Dedifferentiated amniotic fluid mesenchymal stem cell (primary cell): Measurements from ENCODE around the gene CTSH.

ENCODE experiments used
- DNase-seq: peaks from one replicate; pipeline ENCODE4 v3.0.0-alpha.2; 2016; ENCODE audit errors: extremely low spot score

Gene CTSH, protein sequence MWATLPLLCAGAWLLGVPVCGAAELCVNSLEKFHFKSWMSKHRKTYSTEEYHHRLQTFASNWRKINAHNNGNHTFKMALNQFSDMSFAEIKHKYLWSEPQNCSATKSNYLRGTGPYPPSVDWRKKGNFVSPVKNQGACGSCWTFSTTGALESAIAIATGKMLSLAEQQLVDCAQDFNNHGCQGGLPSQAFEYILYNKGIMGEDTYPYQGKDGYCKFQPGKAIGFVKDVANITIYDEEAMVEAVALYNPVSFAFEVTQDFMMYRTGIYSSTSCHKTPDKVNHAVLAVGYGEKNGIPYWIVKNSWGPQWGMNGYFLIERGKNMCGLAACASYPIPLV

DNA sequence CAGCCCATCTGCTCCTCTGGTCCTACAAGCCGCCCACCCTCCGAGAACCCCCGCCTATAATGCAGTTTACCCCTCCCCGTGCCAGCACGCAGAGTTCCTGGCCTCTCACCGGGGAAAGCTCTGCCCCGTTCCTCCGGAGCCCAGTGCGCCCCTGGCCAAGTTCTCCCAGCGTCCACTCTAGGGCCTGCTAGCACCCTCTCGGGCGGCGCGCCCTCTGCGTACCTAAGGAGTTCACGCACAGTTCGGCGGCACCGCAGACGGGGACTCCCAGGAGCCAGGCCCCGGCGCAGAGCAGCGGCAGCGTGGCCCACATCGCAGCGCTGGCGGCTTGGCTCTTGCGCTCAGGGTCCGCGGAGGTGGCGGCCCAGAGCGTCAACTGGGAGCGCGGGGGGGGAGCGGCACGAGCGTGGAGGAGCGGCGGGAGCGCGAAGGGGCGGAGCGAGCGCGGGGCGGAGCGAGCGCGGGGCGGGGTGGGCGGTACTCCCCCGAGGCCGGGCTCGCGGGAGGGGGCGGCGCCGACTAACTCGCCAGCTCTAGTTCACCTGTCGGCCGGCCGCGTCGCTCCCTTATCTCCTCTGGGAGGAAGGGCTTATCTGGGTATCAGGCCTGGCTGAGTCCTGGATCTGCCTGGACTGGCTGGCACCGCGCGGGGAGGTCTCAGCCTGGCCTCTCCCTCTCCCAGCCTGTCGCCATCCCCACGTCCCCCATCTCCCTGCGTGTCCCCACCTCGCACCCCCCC lies at the start of gene CTSH:
CTSH (minus strand) TSS at position 378 of the 739 bp plus-strand sequence; CDS start at position 313, 65 bp downstream.
- DNase-seq = no peak

DNA sequence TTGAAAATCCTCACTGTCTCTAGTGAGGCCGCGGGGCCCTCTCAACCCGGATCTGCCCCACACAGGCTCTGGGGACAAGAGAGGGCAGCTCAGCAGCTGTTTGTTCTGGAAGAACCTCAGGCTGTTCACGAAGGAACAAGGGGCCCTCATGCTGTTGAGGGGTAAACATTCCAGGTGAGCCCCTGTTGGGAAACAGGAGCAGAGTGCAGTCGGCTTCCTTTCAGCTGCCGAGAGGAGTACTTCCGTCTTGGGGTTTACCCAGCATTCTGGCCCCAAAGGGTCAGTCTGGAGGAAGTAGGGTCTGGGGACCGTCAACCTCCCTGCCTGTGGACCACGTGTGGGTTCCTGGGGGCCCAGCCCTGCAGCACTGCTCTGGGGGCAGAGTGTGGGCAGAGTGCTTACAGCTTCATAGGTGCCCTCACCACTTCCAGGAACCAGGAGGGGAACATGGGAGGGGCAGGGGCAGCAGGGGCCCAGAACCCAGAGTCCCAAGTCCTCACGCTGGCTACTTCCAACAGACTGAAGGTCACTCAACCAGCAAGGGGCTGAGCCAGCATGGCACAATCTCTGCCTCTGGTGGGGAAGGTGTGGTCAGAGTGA lies 49.2 kb upstream of the CTSH start:
- DNase-seq = no peak

DNA sequence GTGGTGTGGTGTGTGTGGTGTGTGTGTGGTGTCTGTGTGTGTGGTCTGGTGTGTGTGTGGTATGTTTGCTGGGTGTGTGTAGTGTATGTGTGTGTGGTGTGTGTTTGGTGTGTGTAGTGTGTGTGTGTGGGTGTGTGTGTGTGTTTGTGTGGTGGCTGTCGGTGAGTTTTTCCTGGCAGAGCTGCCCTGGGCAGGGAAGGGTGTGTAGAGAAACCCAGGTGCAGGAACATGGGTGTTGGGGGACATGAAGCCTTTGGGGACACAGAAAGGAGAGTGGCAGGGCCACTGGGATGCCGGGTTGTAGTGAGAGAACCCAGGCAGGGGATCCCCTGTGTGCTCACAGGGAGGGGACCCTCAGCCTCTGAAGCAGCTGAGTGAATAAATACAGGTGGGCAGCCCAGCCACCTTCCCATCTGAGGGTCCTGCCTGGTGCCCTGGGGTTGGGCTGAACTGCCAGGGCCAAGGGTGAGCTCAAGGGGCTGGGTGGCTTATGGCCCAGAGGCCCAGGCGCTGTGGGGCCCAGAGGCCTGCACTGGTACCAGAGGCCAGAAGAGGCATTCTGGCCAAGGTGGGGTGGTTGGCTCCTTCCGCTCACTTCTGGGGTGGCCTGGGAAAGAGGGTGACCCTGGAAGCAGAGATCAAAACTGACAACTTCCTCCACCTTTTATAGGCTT lies 48.5 kb upstream of the CTSH start:
- no peak for DNase-seq

DNA sequence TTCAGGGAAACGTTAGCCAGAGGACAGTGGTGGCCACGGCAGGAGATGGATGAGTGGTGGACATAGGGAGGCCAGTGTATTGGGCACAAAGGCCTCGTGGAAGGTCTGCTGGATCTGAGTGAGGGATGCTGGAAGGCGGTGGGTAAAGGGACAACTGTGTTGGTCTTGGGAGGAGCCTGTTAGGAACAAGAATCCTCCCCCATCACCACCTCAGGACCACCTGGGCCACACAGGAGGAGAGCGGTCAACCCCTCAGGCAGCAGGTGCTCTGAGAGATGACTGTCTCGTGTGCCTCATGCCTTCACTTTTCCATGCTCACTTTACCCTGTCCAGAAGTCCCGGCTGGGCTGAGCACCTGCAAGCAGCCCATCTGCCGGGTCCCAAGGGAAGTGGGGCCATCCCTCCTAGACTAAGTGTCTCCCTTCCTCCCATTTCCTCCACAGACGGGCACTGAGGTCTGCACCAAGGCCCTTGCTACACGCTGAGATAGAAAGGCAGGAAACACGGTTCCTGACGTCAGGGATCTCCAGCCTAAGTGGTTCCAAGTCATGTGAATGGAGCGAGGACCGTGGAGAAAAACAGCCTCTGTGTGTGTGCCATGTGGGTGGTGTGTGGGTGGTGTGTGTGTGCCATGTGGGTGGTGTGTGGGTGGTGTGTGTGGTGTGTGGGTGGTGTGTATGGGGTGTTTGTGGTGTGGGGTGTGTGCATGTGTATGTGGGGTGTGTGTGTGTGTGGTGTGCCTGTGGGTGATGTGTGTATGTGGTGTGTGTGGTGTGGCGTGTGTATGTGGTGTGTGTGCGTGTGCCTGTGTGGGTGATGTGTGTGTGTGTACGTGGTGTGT lies 47.8 kb upstream of the CTSH start:
- DNase-seq = no peak

DNA sequence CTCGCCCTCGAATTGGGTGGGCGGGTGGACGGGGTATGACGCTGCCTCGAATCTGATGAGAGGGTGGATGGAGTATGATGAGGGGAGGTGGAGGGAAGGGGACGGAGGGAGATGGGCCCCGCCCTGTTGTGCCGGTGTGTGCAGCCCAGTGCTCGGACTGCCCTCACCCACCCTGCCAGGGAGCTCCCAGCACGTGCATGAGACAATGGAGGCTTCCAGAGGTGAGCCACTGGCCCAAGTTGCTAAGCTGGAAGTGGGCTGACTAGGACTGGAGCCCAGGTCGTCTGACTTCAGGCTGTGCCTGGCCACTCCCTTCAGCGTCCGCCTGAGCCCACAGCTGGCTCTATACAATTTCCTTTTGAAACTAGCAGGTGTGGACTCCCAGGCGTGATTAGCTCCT lies 47.0 kb upstream of the CTSH start:
- no peak for DNase-seq

DNA sequence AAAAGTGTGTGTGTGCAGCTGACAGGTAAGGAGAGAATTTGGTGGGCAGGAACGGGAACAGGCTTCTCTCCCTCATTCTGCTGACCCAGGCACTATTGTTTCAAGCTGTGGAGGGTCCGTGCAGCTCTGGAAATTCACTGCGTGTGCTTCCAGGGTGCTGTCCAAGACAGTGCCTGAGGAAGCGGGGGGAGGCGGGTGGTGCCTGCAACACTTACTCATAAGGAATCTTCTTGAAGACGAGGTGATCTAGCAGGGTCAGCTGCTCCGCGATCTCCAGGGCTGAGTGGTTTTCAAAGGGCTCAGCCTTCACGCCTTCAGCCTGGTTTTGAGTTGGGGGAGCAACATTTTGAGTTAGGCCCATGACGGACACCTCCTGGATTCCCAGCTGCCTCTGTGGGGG lies 46.6 kb upstream of the CTSH start:
- no peak for DNase-seq

DNA sequence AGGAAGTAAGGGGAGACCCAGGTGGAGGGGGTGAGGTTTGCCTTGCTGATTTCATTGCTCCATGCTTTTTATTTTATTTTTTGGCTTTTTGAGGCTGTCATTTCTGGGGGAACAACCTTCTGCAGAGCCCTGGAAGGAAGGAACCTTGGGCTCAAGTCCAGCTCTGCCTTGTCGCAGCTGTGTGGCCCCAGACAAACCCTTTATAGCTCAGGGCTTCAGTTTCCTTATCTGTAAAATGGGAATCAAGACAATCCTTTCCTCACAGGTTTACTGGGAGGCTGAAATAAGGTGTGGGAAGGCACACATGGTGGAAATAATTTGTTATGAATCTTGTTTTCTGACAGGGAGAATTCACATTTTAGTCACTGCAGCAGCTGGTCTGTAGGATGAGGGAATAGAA lies 45.4 kb upstream of the CTSH start:
- no peak for DNase-seq

DNA sequence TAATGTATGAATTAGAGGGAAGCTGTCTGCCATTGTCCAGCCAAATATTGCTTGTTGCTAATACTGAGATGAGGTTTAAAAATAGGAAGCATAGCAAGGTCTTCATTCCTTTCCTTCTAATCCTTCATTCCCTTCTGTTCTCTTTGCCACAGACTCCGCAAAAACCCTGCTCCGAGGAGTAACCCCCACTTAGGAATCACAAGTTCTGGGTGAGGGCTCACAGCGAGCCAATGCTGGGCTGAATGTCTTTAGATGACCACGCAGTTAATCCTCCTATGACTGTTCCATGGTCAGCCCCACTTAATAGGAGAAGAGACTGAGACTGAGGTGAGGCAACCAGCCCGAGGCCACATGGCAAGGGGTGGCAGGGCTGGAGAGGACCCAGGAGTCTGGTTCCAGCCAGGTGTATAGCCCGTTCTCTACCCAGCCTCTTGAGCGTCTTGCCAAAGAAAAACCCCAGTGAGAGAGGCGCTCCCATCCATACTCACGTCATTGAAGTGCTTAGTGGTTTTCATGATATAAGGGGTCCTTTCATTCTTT lies 44.9 kb upstream of the CTSH start:
- no peak for DNase-seq

DNA sequence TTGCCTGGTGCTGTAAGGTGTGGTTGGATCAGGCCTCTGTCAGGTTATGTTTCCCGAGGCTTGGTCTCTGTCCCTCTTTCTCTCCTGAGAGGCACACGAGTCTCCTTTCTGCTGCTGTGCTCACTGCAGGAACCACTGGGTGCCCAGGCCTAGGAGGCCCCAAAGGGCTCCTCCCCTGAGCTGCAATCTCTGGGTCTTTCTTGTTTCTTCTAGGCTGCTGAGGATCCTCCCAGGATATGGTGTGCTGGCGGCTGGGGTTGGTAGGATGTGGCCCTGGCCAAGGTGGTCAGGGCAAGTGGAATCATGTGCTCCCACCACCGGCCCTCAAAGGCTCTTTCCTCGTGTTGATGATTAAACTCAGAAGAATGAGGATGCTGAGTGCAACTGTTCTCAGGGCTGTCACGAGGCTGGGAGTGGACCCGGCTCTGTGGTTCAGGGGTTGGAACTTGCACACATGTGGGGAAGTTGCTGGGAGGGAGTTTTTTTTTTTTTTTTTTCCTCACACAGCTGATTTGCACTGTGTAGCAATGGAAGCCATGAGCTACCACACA lies 43.6 kb upstream of the CTSH start:
- DNase-seq = peak; percentile 94

DNA sequence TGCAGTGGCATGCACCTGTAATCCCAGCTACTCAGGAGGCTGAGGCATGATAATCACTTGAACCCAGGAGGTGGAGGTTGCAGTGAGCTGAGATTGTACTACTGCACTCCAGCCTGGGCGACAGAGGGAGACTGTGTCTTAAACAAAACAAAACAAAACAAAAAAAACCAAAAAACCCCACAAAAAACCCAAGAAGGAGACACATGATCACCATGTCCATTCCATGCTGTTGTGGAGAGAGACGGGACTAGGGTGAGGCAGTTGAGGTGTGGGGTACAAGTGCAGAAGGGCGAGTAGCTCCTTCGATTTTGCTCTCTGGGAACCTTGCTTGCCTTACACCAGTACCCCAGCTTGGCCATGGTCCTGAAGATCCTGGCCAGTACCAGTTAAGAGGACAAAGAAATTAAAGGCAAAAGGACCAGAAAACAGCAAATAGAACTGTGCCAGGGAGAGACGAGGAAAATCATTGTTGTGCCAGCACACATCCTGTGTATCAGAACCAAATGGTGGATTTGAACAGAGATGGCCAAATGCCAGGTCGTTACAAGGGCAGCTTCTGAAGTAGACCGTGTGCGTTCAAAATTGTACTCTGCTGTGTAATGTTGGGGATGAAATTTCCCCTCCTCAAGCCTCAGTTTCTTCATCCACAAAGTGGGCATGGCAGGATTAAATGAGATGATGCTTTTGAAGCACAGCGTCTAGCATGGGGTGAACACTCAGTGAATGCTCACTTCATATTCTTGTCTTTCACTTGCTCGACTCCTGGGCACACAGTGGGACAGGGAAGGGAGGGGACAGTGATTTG lies 42.9 kb upstream of the CTSH start:
- no peak for DNase-seq

DNA sequence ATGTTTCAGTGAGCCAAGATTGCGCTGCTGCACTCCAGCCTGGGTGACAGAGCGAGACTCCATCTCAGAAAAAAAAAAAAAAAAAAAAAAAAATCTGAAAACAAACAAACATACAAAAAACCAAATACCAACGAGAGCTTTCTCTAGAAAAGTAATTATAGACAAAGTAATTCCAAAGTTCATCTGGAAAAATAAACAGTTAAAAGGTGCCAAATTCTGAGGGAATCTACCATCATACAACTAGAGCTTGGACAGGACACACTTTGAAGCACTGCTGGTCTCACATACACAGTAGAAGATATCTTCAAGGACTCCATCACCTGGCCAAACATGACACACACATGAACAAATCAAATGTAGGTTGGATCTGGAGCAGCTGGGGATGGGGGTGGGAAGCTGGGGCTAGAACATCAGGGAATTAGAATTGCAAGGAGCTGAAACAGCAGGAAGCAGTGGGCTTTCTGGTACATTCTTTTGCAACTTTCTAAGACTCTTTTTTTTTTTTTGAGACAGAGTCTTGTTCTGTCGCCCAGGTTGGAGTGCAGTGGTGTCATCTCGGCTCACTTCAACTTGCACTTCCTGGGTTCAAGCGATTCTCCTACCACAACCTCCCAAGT lies 41.1 kb upstream of the CTSH start:
- DNase-seq = no peak

DNA sequence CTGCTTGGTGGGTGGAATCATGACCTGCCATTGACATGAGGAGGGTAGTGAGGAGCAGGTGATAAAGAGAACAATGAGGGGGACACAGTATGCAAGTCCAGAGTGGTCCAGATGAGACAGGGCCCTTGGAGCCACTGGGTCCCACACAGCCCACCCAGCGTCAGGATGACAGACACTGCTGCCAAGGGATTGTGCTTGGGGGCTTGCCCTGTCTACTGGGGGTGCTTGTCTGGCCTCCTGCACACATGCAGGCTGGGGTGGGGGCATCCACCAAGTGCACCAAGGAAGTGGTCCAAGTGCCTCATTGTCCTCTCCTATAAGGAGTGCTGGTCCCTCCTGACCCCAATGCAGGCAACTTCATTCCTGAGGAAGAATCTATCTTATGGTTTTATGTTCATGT lies 39.2 kb upstream of the CTSH start:
- DNase-seq = no peak

DNA sequence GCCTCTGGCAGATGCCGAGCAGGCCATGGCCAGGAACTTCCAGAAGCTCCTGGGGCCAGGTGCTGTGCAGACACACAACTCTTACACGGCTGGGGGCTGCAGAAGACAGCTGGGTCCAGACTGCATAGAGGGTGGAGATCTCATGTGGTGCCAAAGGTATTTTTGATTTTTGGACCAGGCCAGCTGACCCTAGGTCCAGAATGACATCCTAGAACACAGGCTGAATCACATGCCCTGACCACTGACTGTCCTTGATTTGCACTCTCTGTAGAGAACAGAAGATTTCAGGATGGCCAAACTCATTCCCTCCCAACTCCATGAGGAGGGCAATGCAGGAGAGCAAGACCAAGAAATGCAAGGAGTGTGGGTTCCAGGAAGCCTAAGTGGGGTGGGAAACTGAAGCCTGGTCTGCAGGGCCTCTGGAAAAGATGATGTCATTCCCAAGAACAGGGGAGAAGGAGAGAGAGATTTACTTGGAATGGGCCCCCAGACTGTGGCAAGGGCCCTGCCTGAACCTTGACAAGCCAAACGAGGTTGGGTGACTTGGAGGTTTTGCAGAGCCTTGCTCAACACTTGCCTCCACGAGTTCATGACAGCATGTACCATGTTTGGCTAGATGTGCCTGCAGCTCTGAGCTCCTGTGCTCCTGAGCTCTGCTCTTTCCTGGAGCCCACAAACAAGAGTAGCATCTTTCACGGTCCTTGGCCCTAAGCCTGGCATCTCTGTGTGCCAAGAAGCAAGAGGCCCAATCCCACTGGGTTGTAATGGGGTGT lies 38.5 kb upstream of the CTSH start:
- no peak for DNase-seq

DNA sequence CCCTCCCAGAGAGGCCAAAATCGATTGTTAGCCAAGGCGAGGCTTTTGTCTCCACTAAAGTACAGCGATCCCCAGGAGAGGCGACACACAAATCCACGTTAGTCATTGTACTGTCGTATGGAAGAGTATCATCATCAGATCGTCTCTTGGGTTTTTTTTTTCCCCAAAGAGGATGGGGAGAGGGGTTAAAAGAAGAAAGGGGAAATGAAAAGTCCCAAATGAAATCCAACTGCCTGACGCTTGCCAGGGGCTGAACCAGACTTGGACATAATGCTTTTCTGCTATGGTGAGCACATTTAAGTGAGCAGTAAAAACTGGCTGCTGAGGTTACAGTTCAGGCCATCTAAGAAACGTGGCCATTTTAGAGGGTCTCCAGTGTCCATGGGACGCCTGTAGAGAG lies 37.9 kb upstream of the CTSH start:
- no peak for DNase-seq

DNA sequence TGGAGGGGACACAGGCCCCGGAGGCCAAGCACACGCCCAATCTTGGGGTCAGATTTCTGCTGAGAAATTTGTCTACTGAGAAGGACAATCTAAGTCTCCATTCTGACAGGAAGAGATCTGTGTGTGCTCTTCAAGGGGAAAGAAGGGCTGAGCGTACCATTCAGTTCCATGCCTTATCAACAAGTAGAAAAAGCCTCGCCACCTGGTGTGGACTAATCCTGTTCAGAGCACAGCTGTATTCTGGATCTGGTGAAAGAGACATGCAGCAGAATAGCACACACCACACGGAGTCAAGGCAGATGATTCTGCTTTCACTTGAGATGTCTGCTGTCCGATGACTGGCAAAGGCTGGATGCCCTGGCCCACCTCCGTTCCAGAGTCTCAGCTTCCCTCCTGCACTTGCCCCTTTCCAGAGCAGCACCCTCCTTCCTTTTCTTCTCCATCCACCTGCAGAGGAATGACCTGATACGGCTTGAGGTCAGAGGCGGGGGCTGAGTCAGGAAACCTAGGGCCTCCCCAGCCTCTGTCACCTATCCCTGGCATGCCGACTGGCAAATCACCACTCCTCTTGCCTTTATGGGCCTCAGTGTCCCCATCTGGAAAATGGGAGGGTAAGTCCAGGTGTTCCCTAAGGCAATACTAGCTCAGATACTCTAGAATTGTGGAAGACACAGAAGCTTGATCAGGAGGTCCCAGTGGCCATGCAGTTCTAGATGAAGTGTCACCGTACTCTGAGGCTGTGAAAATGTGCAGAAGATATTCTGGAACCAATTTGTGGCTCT lies 36.9 kb upstream of the CTSH start:
- DNase-seq = no peak

DNA sequence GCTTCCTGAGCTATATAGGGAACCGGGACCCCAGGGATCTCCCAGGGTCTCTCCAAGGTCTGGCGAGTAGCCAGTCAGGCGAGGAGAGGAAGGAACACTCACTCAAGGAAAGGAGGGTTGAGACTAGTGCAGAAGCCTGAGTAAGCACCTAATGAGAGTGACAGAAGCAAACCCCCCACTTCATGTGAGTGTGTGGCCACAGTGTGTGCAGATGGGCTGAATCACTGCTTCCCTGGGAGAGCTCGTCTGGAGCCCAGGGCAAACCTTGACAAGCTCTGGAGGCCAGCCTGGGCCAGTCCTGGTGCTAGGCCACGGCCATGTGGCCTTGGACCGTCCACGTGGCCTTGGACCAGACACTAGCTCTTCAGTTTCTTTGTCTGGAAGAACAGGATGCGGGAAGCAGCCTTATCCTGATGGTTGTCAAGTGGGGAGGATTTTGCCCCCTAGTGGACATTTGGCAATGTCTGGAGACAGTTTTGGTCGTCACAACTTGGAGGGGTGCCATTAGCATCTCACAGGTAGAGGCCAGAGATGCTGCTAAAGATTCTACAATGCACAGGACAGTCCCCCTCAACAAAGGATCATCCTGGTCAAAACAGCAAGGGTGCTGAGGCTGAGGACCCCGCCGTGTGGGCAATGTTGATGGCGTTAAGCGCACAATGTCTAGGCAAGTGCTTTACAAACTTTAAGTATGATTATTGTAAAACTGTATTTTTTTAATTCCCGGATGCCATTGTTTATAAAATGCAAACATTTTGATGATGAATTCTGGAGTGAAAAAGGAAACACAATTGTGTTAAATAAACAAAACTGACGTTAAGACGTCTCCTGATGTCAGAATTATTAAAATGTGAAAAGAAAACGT lies 34.8 kb upstream of the CTSH start:
- no peak for DNase-seq

DNA sequence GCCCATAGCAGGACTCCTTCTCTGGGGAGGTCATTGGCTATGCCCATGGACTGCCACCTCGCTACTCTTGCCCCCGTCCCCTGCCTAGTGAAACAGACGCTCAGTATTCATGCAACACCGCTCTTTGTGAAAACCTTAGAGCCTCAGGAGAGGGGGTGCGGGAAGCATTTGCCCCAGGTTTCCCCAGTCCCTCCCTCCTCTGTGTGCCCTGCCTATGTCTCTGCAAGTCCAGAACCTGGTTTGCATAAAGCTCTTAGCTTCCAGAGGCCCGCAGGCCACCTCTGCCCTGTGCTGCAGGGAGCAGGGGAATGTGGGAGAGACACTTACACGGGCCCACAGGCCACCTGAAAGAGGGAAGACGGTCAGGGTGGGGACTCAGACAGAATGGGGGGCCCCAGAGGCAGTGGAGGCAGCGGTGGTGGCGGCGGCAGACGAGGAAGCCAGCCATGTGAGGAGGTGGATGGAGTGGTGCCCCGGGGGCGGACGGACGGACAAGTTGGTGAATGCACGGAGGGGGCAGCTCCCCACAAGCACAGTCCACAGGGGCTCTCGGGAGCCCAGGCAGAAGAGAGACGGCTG lies 33.8 kb upstream of the CTSH start:
- no peak for DNase-seq
